ENCODE measurements around the gene NSD1. TPM values are rescaled to one million over a fixed set of nuclear protein-coding genes. Genes with fewer than 3 reads are reported as not detected.
A peak's percentile ranks its signal among the peaks of the same experiment; 100 is the strongest.

The NSD1 gene, protein sequence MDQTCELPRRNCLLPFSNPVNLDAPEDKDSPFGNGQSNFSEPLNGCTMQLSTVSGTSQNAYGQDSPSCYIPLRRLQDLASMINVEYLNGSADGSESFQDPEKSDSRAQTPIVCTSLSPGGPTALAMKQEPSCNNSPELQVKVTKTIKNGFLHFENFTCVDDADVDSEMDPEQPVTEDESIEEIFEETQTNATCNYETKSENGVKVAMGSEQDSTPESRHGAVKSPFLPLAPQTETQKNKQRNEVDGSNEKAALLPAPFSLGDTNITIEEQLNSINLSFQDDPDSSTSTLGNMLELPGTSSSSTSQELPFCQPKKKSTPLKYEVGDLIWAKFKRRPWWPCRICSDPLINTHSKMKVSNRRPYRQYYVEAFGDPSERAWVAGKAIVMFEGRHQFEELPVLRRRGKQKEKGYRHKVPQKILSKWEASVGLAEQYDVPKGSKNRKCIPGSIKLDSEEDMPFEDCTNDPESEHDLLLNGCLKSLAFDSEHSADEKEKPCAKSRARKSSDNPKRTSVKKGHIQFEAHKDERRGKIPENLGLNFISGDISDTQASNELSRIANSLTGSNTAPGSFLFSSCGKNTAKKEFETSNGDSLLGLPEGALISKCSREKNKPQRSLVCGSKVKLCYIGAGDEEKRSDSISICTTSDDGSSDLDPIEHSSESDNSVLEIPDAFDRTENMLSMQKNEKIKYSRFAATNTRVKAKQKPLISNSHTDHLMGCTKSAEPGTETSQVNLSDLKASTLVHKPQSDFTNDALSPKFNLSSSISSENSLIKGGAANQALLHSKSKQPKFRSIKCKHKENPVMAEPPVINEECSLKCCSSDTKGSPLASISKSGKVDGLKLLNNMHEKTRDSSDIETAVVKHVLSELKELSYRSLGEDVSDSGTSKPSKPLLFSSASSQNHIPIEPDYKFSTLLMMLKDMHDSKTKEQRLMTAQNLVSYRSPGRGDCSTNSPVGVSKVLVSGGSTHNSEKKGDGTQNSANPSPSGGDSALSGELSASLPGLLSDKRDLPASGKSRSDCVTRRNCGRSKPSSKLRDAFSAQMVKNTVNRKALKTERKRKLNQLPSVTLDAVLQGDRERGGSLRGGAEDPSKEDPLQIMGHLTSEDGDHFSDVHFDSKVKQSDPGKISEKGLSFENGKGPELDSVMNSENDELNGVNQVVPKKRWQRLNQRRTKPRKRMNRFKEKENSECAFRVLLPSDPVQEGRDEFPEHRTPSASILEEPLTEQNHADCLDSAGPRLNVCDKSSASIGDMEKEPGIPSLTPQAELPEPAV (N-terminal part only)
- total RNA-seq (ENCODE audit: insufficient read depth, low replicate concordance), result 45.7 TPM

DNA sequence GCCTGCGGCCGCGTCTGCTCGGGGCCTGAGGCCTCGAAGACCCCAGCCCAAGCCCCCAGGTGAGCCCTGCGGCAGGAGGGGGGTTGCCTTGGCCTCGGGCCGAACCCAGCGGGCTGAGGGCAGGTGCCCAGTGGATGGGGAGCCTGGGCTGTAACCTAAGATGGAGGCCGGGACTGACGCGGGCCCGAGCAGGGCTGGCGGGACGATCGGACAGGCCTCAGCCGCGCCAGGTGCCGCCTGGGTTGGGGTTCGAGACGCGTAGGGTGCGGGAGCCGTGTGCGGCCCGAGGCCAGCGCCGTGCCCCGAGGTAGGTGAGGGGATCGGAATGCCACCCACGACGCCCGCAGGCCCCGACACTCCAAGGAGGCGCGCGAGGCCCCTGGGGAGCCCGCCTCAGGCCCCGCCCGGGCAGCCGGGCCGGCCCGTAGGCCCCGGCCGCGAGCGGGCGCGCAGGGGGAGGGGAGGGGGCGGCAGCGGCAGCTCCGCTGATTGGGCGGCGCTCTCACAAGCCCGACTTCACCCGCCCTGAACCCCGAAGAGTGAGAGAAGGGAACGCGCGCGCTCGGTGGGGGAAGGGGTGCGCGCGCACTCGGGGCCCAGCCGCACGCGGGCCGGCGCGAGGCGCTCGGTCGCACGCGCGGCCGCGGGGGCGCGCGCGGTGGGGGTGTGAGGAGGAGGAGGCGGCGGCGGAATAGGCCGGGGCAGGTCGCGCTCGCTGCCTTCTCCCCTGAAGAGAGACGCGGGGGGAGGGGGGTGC, at the start of gene NSD1:
TSS of gene NSD1 (plus strand) at position 678 of the 757 bp plus-strand sequence. CDS start 1,331 bp downstream, outside the sequence.
- DNase-seq (ENCODE audit: low spot score), result peak; percentile 96

DNA sequence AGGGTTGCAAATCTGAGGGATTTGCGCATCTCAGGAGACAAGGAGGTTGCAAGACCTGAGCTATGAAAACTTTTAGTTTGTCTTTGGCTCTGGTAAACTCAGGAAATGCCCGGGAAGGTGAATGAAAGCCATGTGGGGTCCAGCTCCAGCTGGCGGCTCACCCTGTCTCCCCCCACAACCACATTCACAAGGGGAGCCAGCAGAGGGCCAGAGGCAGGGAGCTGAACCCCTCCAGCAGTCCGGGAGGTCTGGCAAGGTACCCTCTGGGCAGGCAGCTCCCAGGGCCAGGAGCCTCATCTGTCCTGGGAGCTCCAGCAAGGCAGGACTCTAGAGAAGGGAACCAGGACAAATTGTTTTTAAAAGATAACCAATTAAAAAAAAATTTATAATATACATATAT, 49.4 kb upstream of the NSD1 start:
- DNase-seq (ENCODE audit: low spot score), result no peak

DNA sequence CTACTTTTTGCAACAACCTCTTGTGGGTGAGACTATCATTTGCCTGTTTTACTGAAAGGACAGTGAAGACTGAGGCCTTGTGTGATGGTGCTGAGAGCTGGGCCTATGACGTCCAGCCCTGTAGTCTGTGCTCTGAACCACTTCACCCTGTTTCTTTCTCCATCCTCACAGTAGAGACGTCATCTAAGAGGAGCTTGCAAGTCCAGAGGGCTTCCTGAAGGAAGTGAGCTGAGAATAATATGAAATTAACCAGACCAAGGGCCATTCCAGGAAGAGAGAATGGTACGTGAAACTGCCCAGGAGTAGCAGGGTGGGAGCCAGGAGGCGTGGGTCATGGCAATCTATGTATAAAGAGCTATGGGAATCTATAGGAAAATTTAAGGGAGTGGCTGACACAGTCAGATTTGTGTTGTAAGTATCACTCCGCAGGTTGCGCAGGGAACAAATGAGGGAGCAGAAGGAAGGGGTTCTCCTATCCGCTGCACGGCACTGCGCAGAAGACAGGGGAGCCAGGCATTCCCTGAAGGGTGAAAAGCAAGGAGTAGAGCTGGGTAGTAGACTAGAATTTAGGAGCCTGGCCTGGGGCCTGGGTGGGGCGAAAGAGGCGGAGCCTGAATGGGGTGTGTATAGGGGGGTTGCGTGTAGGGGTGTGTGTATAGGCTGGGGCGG, 47.5 kb upstream of the NSD1 start:
- no peak for DNase-seq (ENCODE audit: low spot score)

- DNase-seq (ENCODE audit: low spot score), result peak; percentile 46
These were observed 46.7 kb upstream of the NSD1 start, which contains the start of gene FGFR4 for GRCh38 chr5:177086654-177087397. TSS of gene FGFR4 (plus strand) at chr5:177086915. CDS start at chr5:177089603, 2,688 bp downstream.

DNA sequence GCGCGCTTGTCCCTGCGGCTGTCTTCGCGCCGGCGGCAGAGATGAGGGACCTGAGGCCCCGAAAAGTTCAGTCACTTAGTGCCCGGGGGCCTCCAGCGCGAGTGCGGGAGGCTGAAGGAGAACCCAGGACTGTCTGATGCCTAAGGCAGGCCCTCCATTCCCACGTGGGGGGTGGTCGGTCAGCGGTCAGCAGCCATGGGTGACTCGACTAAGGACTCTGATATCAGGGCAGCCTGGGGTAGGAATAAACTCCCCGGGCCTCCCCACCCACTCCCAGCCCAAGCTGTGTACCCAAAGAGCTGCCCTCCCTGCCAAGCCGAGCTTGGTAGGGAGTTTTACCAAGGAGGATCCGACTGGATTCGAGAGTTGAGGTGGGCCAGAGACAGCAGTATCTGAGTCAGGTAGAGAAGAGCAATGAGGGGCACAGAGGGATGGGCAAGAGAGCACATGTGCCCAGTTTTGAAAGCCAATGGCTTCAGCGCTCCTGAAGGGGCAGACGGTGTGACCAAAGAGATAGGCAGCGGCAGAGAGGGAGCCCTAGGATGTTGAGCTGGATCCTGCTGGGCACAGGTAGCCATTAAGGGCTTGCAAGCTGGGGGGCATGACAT, 46.1 kb upstream of the NSD1 start:
- DNase-seq (ENCODE audit: low spot score), result no peak

GRCh38 chr5:177089127-177089526, 44.4 kb upstream of the NSD1 start:
- no peak for DNase-seq (ENCODE audit: low spot score)

- no peak for DNase-seq (ENCODE audit: low spot score)
These were observed 43.5 kb upstream of the NSD1 start for GRCh38 chr5:177089825-177090641.

DNA sequence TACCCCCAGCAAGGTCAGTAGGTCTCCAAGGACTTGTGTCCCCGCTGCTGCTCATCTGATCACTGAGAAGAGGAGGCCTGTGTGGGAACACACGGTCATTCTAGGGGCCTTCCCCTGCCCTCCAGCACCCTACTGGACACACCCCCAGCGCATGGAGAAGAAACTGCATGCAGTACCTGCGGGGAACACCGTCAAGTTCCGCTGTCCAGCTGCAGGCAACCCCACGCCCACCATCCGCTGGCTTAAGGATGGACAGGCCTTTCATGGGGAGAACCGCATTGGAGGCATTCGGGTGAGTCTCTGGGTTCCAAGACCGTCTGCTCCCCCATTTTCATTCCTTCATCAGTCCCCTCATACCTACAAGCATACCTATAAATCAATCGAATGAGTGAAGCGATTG, 42.8 kb upstream of the NSD1 start:
- DNase-seq (ENCODE audit: low spot score), result no peak

DNA sequence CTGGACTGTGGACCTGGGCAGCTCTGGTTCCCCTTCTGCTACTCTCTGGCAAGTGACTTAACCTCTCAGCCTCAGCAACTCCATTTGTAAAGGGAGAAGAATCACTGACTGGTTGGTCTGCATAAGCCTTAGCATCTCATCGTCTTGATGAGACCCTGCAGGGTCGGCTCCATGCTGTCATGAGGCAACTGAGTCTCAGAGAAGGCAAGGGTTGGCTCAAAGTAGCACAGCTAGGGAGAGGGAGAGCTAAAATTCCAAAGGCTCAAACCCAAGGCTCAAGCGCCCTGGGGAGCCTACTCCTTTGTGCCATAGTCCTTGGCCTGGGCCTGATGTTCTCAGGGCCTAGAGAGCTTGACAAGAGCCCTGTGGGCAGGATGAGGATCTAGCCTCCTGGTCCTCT, 42.3 kb upstream of the NSD1 start:
- no peak for DNase-seq (ENCODE audit: low spot score)

- no peak for DNase-seq (ENCODE audit: low spot score)
These were observed 41.1 kb upstream of the NSD1 start for GRCh38 chr5:177092178-177093081.

DNA sequence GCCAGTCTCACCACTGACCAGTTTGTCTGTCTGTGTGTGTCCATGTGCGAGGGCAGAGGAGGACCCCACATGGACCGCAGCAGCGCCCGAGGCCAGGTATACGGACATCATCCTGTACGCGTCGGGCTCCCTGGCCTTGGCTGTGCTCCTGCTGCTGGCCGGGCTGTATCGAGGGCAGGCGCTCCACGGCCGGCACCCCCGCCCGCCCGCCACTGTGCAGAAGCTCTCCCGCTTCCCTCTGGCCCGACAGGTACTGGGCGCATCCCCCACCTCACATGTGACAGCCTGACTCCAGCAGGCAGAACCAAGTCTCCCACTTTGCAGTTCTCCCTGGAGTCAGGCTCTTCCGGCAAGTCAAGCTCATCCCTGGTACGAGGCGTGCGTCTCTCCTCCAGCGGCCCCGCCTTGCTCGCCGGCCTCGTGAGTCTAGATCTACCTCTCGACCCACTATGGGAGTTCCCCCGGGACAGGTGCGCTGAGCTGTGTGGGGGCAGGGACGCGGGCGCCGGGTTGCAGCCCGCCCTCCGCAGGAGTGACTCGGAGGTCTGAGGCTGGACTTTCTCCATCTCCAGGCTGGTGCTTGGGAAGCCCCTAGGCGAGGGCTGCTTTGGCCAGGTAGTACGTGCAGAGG, 40.4 kb upstream of the NSD1 start:
- no peak for DNase-seq (ENCODE audit: low spot score)

DNA sequence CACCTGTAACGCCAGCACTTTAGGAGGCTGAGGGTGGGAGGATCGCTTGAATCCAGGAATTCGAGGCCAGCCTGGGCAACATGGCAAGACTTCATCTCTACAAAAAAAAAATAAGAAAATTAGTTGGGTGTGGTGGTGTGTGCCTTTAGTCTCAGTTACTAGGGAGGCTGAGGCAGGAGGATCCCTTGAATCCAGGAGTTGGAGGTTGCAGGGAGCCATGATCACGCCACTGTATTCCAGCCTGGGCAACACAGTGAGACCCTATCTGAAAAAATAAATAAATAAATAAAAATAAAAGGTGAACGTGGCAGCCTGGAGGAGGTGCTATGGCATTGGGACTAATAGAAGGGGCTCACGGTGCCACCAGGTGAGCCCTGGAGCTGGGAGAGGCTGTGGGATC, 39.8 kb upstream of the NSD1 start:
- no peak for DNase-seq (ENCODE audit: low spot score)

DNA sequence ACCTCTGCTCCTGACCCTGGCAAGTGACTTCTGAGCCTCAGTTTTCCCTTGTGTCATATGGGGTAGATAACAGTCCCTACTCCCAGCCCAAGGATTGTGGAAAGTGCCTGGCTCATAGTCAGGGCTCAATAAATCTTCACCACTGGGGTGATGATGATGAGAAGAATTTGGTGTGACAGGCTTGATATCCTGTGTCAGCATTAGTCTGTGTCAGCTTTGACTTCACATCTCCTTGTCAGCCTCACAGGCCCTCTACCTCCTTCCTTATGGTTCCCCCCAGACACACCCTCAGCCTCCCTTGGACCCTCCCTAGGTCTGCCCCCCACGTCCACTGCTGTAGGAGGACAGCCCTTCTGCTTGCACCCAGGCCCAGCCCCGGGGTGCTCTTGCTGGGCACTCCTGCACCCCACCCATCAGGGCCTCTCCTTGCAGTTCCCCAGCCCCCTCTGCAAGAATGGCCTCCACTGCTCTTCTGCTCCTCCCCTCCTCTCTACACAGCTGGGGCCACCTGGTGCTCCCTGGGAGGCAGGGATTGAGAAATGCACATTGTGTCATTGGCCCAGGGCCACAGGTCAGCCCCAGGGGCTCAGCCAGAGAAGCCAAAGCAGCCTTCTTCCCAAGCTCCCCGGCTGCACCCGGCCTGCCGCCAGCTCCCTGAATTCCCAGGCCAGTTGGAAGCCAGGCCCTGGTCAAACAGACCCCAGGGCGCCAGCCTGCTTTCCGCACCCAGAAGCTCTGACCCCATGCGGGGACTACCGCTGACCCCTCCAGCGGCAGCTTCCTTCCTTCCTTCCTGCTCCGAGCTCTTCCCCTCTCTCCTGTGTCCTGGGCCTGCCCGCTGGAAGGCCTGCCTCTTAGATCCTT, 39.1 kb upstream of the NSD1 start:
- DNase-seq (ENCODE audit: low spot score), result peak; percentile 56

DNA sequence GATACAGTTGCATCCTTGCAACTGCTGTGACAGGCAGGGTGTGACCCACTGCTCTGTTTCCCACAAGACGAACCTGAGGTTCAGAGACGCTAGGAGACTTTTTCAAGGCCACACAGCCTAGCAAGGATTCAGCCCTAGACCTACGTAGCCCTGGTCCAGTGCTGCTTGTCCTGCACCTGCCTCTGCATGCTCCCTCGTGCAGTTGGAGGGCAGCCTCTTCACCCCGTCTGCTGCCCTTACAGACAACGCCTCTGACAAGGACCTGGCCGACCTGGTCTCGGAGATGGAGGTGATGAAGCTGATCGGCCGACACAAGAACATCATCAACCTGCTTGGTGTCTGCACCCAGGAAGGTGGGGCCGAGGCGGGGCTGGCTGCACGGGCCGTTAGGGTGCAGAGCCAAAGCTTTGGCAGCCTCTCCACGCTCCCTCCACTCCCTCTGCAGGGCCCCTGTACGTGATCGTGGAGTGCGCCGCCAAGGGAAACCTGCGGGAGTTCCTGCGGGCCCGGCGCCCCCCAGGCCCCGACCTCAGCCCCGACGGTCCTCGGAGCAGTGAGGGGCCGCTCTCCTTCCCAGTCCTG, 38.4 kb upstream of the NSD1 start:
- DNase-seq (ENCODE audit: low spot score), result no peak

Data from umbilical cord (tissue), 2 donors.